Cardiac fibroblast (primary cell): ENCODE results near the gene DNAI1.

Source experiments
- DNase-seq, 2 donors: peaks; one replicate each; pipeline versions ENCODE4 v3.0.0 to v3.0.0-alpha.2; 2010; ENCODE audit warnings: low read depth in 2 of 2
- H3K4me3 ChIP-seq, 2 donors: replicated peaks in 1 of 2; 1 replicate in 1 of 2; 2 replicates in 1 of 2; pipeline ENCODE4 v1.5.1; 2011; ENCODE audit warnings: low read depth in 2 of 2, low read length in 2 of 2, mild to moderate bottlenecking in 2 of 2, moderate library complexity in 1 of 2
- TF ChIP-seq, protein P1 (sequence below): IDR thresholded peaks from one replicate; pipeline ENCODE4 v1.5.1; 2011; ENCODE audit warnings: low read depth, mild to moderate bottlenecking, low read length, inconsistent platforms

Gene DNAI1

DNA sequence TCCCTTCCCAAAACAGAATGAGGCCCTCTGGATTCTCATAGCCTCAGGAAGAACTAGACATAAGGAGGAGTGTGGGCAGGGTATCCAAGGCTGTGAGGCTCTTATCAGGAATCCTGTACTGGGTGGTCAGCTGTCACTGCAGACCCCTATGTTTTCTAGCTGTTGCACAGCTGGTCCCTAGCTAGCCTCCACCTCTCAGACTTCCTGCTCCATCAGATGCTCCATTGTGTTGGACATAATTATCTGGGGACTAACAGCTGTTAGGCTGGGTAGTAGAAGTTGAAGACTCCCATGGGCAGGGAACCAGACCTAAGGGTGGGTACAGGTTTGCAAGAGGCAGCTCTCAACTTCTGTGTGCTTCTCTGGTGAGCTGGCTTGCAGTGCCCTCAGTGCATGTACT lies 18.6 kb upstream of the DNAI1 start:
- TF ChIP-seq, protein P1, sequence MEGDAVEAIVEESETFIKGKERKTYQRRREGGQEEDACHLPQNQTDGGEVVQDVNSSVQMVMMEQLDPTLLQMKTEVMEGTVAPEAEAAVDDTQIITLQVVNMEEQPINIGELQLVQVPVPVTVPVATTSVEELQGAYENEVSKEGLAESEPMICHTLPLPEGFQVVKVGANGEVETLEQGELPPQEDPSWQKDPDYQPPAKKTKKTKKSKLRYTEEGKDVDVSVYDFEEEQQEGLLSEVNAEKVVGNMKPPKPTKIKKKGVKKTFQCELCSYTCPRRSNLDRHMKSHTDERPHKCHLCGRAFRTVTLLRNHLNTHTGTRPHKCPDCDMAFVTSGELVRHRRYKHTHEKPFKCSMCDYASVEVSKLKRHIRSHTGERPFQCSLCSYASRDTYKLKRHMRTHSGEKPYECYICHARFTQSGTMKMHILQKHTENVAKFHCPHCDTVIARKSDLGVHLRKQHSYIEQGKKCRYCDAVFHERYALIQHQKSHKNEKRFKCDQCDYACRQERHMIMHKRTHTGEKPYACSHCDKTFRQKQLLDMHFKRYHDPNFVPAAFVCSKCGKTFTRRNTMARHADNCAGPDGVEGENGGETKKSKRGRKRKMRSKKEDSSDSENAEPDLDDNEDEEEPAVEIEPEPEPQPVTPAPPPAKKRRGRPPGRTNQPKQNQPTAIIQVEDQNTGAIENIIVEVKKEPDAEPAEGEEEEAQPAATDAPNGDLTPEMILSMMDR = no peak
- no peak for DNase-seq
- no peak overlapping the region for H3K4me3 ChIP-seq

DNA sequence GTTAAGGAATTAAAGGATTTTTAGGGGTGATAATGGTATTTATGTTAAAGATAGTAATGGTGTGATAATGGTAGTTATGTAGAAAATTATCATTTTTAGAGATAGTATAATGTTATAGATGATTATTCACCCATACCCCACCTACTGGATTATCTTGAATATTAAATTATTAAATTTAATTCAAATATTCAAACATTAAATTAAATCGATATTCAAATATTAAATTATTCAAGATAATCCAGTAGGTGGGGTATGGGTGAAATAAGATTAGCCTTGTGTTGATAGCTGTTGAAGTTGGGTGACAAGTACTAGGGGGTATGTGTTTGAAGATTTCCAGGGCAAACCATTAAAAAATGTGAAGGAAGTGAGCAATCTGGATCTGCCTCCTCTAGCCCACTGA lies 15.8 kb upstream of the DNAI1 start:
- H3K4me3 ChIP-seq = no peak overlapping the region
- no peak for DNase-seq
- TF ChIP-seq, protein P1 = no peak

DNA sequence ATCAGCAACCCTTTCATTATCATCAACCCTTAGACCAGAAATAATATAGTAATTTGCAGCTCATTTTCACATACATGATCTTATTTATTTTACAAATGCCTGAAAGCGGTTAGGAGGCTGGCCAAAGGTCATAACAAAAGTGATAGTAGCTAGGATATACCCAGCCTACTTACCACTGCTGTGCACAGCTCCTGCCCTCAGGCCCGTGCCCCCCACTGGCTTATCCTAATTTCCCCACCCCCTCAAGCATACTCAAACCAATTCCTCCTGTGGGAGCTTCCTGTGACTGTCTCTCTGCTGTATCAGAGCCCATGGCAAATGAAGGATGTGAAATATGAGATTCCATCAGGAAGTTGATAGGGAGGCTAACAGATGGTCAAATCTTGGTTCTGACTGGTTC lies 15.1 kb upstream of the DNAI1 start:
- DNase-seq = no peak
- H3K4me3 ChIP-seq = no peak overlapping the region
- TF ChIP-seq, protein P1 = no peak

DNA sequence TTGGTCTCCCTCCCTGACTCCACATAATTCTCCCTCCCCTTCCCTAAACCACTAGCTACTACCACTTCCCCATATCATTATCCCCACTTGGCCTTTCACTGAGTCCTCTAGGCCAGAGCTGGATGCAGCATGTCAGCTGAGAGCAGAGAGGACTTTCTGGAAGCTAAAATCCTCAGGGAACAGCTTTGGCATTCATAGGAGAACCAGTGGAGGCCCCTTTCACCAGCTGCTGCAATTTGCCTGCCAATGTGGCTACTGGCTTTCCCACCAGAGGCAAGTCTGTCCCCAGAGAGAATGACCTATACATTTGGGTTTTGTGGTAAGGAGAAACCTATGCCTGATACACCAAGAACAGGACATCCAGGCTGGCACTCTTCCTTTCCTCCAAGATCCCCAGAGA lies 14.6 kb upstream of the DNAI1 start:
- no peak for DNase-seq
- TF ChIP-seq, protein P1 = no peak
- H3K4me3 ChIP-seq = no peak overlapping the region

DNA sequence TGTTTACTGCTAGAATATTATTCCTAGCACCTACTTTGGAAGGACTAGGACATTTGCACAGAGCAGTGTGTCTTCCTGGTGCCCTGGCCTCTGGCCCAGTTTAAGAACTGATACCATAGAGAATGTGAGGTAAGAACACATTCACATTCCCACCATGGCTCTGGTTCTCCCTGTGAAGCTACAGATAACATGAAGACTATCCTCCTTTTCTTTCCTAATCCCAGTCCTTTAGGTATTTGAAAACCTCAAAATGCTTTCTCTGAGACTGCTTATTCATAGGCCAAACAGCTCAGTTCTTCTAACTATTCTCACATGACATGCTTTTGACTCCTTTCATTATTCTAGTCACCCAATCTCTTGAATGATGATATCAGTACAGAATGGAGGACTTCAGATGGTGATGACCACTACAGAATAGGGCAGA lies 12.1 kb upstream of the DNAI1 start:
- TF ChIP-seq, protein P1 = no peak
- no peak overlapping the region for H3K4me3 ChIP-seq
- peak; percentile 19 to 39 for DNase-seq

DNA sequence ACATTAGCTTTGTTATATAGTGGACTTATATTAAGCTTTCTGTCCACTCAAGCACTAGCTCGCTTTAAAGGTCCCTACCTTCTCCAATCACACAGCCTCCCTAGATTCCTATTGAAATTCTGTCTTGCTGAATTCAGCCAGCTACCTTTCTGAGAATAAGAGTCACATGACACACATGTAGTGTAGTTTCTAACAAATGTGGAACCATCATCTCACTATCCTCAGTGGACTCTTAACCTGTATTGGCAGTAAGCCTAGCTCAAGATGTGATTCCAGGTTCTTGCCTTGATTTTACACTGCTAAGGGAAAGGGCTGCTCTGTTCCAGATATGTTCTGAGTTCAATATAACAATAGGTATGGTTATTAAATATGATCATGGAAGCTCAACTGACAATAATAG lies 11.7 kb upstream of the DNAI1 start:
- TF ChIP-seq, protein P1 = no peak
- no peak overlapping the region for H3K4me3 ChIP-seq
- DNase-seq = no peak

DNA sequence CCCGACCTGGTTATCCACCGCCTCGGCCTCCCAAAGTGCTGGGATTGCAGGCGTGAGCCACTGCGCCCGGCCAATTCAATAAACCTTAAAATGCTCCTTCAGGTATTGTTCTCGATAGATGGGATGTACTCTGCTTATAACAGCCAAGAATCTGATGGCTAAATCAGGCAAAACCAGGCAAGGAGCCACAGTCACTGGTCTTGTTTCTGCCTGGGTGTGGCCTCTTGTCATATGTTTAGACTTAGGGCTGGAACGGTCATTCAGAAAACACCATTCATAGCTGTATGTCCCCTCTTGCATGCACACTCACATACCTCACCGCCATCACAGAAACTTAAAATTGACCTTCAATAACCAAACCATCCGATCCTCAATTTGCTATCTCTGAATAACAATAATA lies 8.0 kb upstream of the DNAI1 start:
- TF ChIP-seq, protein P1 = no peak
- DNase-seq = no peak
- no peak overlapping the region for H3K4me3 ChIP-seq
